NK-92 treated with Interleukin-12 subunit alpha and Interleukin-12 subunit beta, amount 100 ng/mL, for 24 hours (cell line): ENCODE data around the gene SMC6.

ENCODE experiments used
- DNase-seq: peaks from one replicate; lab custom pipeline; 2025; lab: John Stamatoyannopoulos, UW

Gene SMC6

GRCh38 chr2:17753803-17754663, at the start of gene SMC6, which contains the start of gene GEN1:
Gene SMC6 (minus strand): TSS chr2:17753810. CDS start chr2:17745946, 7,864 bp downstream.
Gene GEN1 (plus strand): TSS chr2:17754138. CDS start chr2:17759944, 5,806 bp downstream.
- peak; percentile 84 for DNase-seq

DNA sequence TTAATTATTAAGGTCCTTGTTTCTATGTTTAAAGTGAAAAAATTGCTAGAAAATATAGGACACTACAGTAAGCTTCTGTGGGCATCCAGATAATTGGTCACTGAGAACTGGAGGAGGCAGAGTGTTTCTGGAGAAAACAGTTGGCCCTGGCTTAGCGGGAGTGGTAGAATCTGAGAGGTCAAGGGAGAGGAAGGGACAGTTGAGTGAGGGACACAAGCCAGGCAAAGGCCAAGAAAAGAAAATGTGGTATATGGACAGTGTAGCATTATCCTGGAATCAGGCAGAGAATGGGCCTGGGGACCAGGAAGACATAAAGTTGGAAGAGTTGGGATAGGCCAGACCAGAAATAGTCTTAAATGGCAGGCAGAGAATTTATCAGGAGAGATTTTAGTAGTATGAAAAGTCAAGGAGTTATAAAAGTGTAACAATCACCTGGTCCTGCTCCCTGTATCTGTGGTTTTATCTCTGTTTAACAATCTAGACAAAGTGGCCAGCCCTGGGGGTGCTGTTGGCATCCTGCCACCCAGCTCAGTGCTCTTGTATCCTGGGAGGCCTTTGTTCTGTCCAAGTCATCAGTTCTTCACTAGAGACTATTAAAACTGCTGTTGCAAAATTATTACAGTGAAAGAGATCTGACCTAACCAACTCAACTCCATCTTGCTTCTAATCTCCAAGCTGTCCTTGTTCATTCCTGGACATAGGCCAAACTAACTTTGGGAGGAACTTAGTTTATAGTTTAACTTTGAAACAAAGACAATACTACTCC, 47.3 kb upstream of the SMC6 start:
- DNase-seq: no peak

GRCh38 chr2:17800219-17800618, 46.6 kb upstream of the SMC6 start:
- no peak for DNase-seq

DNA sequence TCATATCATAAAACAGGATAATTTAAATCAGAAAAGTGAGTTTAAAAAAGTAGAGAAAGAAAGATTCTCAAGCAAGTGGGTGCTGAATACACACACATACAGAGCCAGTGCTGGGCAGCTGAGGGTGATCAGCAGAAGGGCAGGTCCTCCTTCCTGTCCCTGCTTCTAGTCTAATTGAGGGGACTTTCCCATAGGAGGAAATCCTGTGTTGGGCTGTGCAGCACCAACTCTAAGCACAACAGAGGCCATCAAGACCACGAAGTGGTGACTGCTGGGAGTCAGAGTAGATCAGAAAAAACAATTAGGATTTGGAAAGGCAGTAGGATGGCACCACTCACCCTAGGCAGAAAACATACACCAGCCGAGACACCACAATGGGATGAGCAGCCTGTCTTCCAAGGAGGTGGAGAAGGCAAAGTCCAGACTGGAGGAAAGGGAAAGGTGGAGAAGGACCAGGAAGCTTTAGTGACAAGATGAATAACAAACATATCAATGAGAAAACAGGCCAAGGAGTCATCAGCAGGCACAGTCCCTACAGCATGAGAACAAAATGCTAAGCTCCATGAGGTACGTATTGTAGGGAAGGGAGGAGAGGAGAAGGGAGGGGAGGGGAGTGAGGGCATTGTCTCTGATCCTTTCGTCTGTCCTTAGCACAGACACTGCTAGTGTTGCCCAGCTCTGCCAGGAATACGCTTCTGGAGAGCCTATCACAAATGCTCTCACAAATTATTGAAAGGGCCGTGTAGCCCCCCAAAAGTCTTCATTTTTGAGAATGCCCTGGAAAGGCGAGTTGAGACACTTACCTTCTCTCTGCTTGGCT, 45.9 kb upstream of the SMC6 start:
- no peak for DNase-seq

DNA sequence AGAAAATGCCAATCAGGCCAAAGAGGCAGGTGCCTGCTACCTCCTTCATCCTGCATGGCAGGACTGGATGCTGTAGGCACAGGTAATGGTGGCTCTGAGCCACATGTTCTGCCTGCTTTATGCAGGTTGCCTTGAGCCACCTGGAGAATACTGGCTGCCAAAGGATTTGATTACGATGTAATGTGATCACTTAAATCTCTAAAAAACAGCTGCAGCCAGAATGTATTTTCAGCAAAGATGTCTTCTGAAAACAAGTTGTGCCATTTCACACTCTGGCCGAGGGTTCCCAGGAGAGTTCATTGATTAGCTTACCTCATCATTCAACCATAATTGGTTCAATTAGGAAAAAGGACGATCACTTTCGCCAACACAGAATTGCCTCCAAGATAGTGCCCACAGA, 44.7 kb upstream of the SMC6 start:
- no peak for DNase-seq

DNA sequence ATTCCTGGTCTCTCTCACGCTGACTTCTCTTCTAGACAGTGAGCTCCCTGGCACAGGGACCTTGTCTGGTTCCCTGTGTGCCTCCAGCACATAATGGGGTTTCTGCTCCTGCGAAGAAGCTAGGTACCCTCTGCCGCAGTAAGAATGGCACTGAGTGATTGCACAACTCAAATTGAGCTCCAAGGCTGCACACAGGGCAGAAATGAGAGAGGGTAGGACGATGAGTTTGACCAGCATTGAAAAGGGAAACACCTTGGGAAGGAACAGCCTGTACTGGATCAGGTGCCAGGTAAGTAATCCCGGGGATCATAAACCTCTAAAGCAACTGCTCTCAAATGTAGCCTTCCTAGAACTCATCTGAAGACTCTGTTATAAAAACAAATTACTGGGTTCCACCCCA, 41.7 kb upstream of the SMC6 start:
- DNase-seq: no peak

DNA sequence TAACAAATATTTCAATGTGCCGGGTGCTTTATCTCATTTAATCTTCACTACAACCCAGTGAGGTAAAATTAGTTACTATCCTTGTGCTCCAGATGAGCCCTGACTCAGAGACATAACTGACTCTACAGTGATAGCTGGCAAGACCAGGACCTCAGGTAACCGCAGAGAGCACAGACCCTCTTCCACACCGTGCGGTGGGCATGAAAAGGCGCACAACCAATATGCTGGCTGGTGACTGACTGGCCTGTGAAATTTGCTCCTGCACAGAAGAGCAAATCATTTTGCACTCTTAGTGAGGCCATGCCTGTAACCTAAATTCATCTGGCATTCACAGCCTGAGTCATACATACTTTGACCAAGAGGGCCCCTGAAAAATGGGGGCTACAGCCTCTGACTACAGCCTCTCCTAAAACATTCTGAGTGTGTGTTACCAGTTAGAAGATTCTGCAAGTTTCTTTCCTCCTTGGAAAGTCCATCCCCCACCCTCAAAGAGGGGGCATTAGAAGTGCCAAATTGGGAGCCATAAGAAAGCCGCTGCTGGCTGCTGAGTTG, 40.3 kb upstream of the SMC6 start:
- DNase-seq: no peak

DNA sequence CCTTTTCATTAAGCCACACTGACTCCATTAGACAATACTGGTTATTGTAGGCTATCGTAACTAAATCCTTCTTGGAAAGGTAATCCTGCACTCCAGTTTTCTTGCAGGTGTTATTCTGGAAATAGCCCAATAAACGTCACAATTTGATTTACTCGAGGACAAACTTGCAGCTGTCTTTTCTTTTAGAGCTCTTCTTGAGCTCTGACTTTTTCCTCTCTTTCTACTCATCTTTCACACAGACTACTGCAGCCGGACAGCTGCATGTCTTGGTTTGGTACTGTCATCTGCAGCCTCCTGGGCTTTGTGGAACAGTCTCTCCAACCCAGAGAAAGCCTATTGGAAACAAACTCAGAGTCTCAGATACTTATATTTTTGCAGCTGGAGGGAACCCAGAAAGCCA, 39.7 kb upstream of the SMC6 start:
- DNase-seq: no peak

DNA sequence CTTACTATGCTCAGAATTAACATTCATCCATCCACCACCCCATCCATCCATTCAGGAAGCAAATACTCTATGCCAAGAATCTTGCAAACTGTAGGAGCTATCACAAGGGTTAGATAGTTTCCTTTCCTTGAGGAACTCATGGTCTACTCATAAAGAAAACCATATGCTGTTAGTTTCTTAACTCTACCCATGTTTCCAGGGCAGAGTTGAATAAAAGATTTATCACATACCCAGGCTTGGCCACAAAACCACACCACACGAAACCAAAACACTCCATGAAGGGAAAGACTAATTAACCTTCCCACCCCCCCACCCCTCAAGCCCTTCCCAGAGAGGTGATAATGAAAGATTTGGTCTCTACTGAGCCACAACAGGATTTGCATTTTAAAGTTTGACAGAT, 38.9 kb upstream of the SMC6 start:
- no peak for DNase-seq

DNA sequence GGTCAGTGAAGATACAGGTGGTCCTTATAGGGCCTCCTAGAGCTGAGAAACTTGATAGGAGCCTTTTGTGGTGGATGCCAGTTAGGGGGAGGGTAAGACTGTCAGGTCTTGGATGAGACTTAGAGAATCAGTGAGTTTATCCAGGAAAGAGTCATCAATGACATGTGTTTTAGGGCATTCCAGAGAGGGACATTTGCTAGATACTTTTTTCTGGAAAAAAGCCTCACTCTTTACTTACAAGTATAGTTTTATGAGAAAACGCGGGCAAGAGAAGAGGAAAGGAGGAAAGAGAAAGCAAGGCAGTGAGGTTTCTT, 38.2 kb upstream of the SMC6 start:
- no peak for DNase-seq

GRCh38 chr2:17791121-17791816, 37.7 kb upstream of the SMC6 start:
- DNase-seq: no peak

GRCh38 chr2:17790536-17790935, 36.9 kb upstream of the SMC6 start:
- DNase-seq: no peak

GRCh38 chr2:17788773-17789172, 35.2 kb upstream of the SMC6 start:
- DNase-seq: no peak

DNA sequence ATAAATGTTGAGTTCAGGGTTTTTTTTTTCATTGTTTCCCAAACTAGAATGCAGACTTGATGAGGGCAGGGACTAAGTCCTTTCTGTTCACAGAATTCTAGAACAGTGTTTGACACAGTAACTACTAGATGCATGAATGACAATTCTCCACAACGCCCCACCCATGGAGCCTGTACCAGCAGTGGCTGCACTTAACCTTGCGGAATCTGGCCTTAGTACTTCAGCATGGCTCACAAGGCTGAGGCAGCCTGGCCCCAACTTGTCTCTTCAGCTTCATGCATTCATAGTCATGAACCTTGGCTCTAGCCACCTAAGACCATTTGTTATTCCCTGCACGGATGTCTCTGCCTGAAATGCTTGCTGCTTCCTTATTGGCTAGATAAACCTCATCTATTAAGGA, 33.1 kb upstream of the SMC6 start:
- DNase-seq: no peak

- no peak for DNase-seq
These were observed 27.9 kb upstream of the SMC6 start for GRCh38 chr2:17781482-17781881.

GRCh38 chr2:17780546-17780945, 26.9 kb upstream of the SMC6 start:
- no peak for DNase-seq

DNA sequence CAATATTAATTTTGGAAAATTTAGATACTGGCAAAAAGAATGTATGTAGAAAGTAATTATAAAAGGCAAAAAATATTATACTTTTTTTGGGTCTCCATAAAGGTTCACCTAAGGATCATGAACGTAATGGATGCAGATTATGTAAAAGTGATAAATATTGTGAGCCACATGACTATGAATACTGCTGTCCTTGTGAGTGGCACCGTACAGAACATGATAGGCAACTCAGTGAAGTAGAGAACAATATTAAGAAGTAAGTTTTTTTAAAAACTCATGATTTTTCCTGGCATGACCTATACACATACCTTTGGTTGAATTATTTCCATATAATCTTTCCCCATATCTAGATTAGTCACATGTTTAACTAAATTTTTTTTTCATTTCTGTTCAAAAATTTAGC, 18.9 kb upstream of the SMC6 start:
- DNase-seq: no peak

GRCh38 chr2:17771956-17772355, 18.3 kb upstream of the SMC6 start:
- DNase-seq: no peak

GRCh38 chr2:17768894-17769293, 15.3 kb upstream of the SMC6 start:
- no peak for DNase-seq

- DNase-seq: no peak
These were observed 11.8 kb upstream of the SMC6 start for GRCh38 chr2:17765398-17765797.

GRCh38 chr2:17763641-17764333, 10.2 kb upstream of the SMC6 start:
- no peak for DNase-seq
